Activated naive CD8-positive, alpha-beta T cell treated with anti-CD3 and anti-CD28 coated beads, Interleukin-2, amount 50 U/mL, for 24 hours (primary cell): ENCODE results near the gene ZNF630.
A peak's percentile ranks its signal among the peaks of the same experiment; 100 is the strongest.
"Not testable (repeated sequence)": the region's sequence is repeated elsewhere in the genome, so short reads cannot be mapped to it uniquely, and the experiment has no call there.

Source experiments
- ATAC-seq: fragments of 150-1000 bp; cut with Tn5 transposase; one replicate; pipeline ENCODE4 v1.10.0; 2021
- DNase-seq: peaks from one replicate; pipeline ENCODE4 v3.0.0; 2021
- H3K27ac Mint-ChIP-seq: one replicate; pipeline ENCODE4 v1.8.0; 2021; ENCODE audit warnings: mild to moderate bottlenecking, mixed read lengths
- H3K27me3 Mint-ChIP-seq: one replicate; pipeline ENCODE4 v1.8.0; 2021; ENCODE audit warnings: mixed read lengths
- H3K36me3 Mint-ChIP-seq: one replicate; pipeline ENCODE4 v1.8.0; 2021; ENCODE audit warnings: low read depth, mixed read lengths
- H3K4me1 Mint-ChIP-seq: one replicate; pipeline ENCODE4 v1.8.0; 2021; ENCODE audit warnings: mixed read lengths
- H3K4me3 Mint-ChIP-seq: one replicate; pipeline ENCODE4 v1.8.0; 2021; ENCODE audit warnings: mild to moderate bottlenecking, moderate library complexity, mixed read lengths
- H3K9me3 Mint-ChIP-seq: one replicate; pipeline ENCODE4 v1.8.0; 2021; ENCODE audit warnings: mixed read lengths

ZNF630 gene

GRCh38 chrX:48058621-48059295 lies 12.7 kb downstream of the ZNF630 start:
- no peak overlapping the region for H3K4me3 Mint-ChIP-seq
- H3K27me3 Mint-ChIP-seq, result no peaks in the 10 kb centered on the region
- ATAC-seq (peak; percentile 49), DNase-seq (no peak)
- H3K27ac Mint-ChIP-seq, result peak overlapping the region; percentile 39
- peaks cover 3% of the 10 kb centered on the region for H3K4me1 Mint-ChIP-seq
- H3K36me3 Mint-ChIP-seq, result peaks cover 52% of the 10 kb centered on the region
- peaks cover 9% of the 10 kb centered on the region for H3K9me3 Mint-ChIP-seq

GRCh38 chrX:48046846-48047245 lies 24.6 kb downstream of the ZNF630 start:
- no peaks in the 10 kb centered on the region for H3K4me1 Mint-ChIP-seq
- no peak overlapping the region for H3K4me3 Mint-ChIP-seq
- DNase-seq, result no peak
- no peak overlapping the region for H3K27ac Mint-ChIP-seq
- ATAC-seq, result no peak
- H3K36me3 Mint-ChIP-seq, result peaks cover 4% of the 10 kb centered on the region
- H3K9me3 Mint-ChIP-seq, result no peaks in the 10 kb centered on the region
- no peaks in the 10 kb centered on the region for H3K27me3 Mint-ChIP-seq

GRCh38 chrX:48045410-48046311 lies 25.8 kb downstream of the ZNF630 start:
- Mint-ChIP-seq H3K27me3 (no peaks in the 10 kb centered on the region), H3K4me1 (no peaks in the 10 kb centered on the region), H3K9me3 (no peaks in the 10 kb centered on the region), H3K27ac (no peak overlapping the region), H3K36me3 (peaks cover 4% of the 10 kb centered on the region), H3K4me3 (no peak overlapping the region)
- ATAC-seq (no peak), DNase-seq (no peak)

GRCh38 chrX:48043056-48043455 lies 28.4 kb downstream of the ZNF630 start:
- Mint-ChIP-seq H3K4me3 (no peak overlapping the region), H3K9me3 (no peaks in the 10 kb centered on the region), H3K27ac (no peak overlapping the region), H3K4me1 (no peaks in the 10 kb centered on the region), H3K36me3 (peaks cover 4% of the 10 kb centered on the region), H3K27me3 (no peaks in the 10 kb centered on the region)
- ATAC-seq, result no peak
- no peak for DNase-seq

- H3K4me3 Mint-ChIP-seq, result no peak overlapping the region
- no peak overlapping the region for H3K27ac Mint-ChIP-seq
- no peaks in the 10 kb centered on the region for H3K4me1 Mint-ChIP-seq
- H3K9me3 Mint-ChIP-seq, result no peaks in the 10 kb centered on the region
- H3K36me3 Mint-ChIP-seq, result no peaks in the 10 kb centered on the region
- no peak for DNase-seq
- no peak for ATAC-seq
- H3K27me3 Mint-ChIP-seq, result no peaks in the 10 kb centered on the region
Observed at GRCh38 chrX:48035891-48036290, 35.5 kb downstream of the ZNF630 start.

- H3K4me1 Mint-ChIP-seq, H3K36me3 Mint-ChIP-seq, H3K4me3 Mint-ChIP-seq, H3K27ac Mint-ChIP-seq, DNase-seq, ATAC-seq, H3K9me3 Mint-ChIP-seq, H3K27me3 Mint-ChIP-seq: not testable (repeated sequence)
Observed at GRCh38 chrX:48030641-48031173, 40.7 kb downstream of the ZNF630 start.

- no peak overlapping the region for H3K4me3 Mint-ChIP-seq
- H3K27ac Mint-ChIP-seq, result no peak overlapping the region
- ATAC-seq, result no peak
- peaks cover 4% of the 10 kb centered on the region for H3K4me1 Mint-ChIP-seq
- H3K27me3 Mint-ChIP-seq, result no peaks in the 10 kb centered on the region
- H3K9me3 Mint-ChIP-seq, result no peaks in the 10 kb centered on the region
- H3K36me3 Mint-ChIP-seq, result no peaks in the 10 kb centered on the region
- no peak for DNase-seq
Observed at GRCh38 chrX:48030237-48030636, 41.2 kb downstream of the ZNF630 start.

GRCh38 chrX:48028091-48028490 lies 43.3 kb downstream of the ZNF630 start:
- no peak for DNase-seq
- H3K4me3 Mint-ChIP-seq, result no peak overlapping the region
- H3K9me3 Mint-ChIP-seq, result no peaks in the 10 kb centered on the region
- H3K27ac Mint-ChIP-seq, result no peak overlapping the region
- H3K4me1 Mint-ChIP-seq, result peaks cover 8% of the 10 kb centered on the region
- H3K36me3 Mint-ChIP-seq, result no peaks in the 10 kb centered on the region
- no peaks in the 10 kb centered on the region for H3K27me3 Mint-ChIP-seq
- no peak for ATAC-seq

GRCh38 chrX:48027545-48027944 lies 43.9 kb downstream of the ZNF630 start:
- not testable (repeated sequence) for H3K36me3 Mint-ChIP-seq, H3K9me3 Mint-ChIP-seq, ATAC-seq, DNase-seq, H3K27me3 Mint-ChIP-seq, H3K27ac Mint-ChIP-seq, H3K4me3 Mint-ChIP-seq
- H3K4me1 Mint-ChIP-seq, result peaks cover 11% of the 10 kb centered on the region

GRCh38 chrX:48025561-48025960 lies 45.9 kb downstream of the ZNF630 start:
- H3K4me3 Mint-ChIP-seq, result no peak overlapping the region
- H3K4me1 Mint-ChIP-seq, result peaks cover 20% of the 10 kb centered on the region
- H3K9me3 Mint-ChIP-seq, result no peaks in the 10 kb centered on the region
- DNase-seq (peak; percentile 16), ATAC-seq (no peak)
- H3K36me3 Mint-ChIP-seq, result no peaks in the 10 kb centered on the region
- no peak overlapping the region for H3K27ac Mint-ChIP-seq
- H3K27me3 Mint-ChIP-seq, result no peaks in the 10 kb centered on the region

GRCh38 chrX:48022738-48023137 lies 48.7 kb downstream of the ZNF630 start:
- Mint-ChIP-seq H3K9me3 (no peaks in the 10 kb centered on the region), H3K4me3 (no peak overlapping the region), H3K27me3 (no peaks in the 10 kb centered on the region), H3K27ac (no peak overlapping the region), H3K4me1 (peaks cover 23% of the 10 kb centered on the region), H3K36me3 (no peaks in the 10 kb centered on the region)
- ATAC-seq (no peak), DNase-seq (no peak)

GRCh38 chrX:48022100-48022499 lies 49.3 kb downstream of the ZNF630 start:
- Mint-ChIP-seq H3K27me3 (no peaks in the 10 kb centered on the region), H3K4me1 (peaks cover 23% of the 10 kb centered on the region), H3K27ac (no peak overlapping the region), H3K4me3 (no peak overlapping the region), H3K36me3 (no peaks in the 10 kb centered on the region), H3K9me3 (no peaks in the 10 kb centered on the region)
- ATAC-seq, result no peak
- DNase-seq, result no peak

- H3K4me1 Mint-ChIP-seq, result peaks cover 23% of the 10 kb centered on the region
- peak overlapping the region; percentile 89 for H3K4me3 Mint-ChIP-seq
- ATAC-seq (no peak), DNase-seq (peak; percentile 70)
- H3K27me3 Mint-ChIP-seq, result no peaks in the 10 kb centered on the region
- peak overlapping the region; percentile 99 for H3K27ac Mint-ChIP-seq
- H3K36me3 Mint-ChIP-seq, result no peaks in the 10 kb centered on the region
- H3K9me3 Mint-ChIP-seq, result no peaks in the 10 kb centered on the region
Observed at GRCh38 chrX:48021026-48021900, 50.2 kb downstream of the ZNF630 start.

GRCh38 chrX:48020472-48020871 lies 51.0 kb downstream of the ZNF630 start:
- Mint-ChIP-seq H3K4me1 (peaks cover 21% of the 10 kb centered on the region), H3K27ac (peak overlapping the region; percentile 56), H3K4me3 (peak overlapping the region; percentile 89)
- H3K27me3 Mint-ChIP-seq, H3K36me3 Mint-ChIP-seq, H3K9me3 Mint-ChIP-seq: not testable (repeated sequence)
- DNase-seq, result peak; percentile 19
- peak; percentile 85 for ATAC-seq
